ENCODE data around the gene YWHAB.
"Not testable (repeated sequence)": the region's sequence is repeated elsewhere in the genome, so short reads cannot be mapped to it uniquely, and the experiment has no call there.

YWHAB gene

GRCh38 chr20:44885392-44886265 is at the start of gene YWHAB:
YWHAB (plus strand) TSS chr20:44885705; CDS start chr20:44901534, 15,829 bp downstream.
- peak; percentile 98 for DNase-seq

GRCh38 chr20:44836601-44837120 is 48.8 kb upstream of the YWHAB start:
- no peak for DNase-seq

- DNase-seq, result no peak
Measured at GRCh38 chr20:44837946-44838345, 47.6 kb upstream of the YWHAB start.

GRCh38 chr20:44838521-44838920 is 47.0 kb upstream of the YWHAB start:
- DNase-seq, result no peak

- DNase-seq, result no peak
Measured at GRCh38 chr20:44839481-44839880, 46.0 kb upstream of the YWHAB start.

- DNase-seq, result no peak
Measured at GRCh38 chr20:44840826-44841225, 44.7 kb upstream of the YWHAB start.

GRCh38 chr20:44841955-44842354 is 43.5 kb upstream of the YWHAB start:
- no peak for DNase-seq

- no peak for DNase-seq
Measured at GRCh38 chr20:44843876-44844275, 41.6 kb upstream of the YWHAB start.

- DNase-seq, result no peak
Measured at GRCh38 chr20:44848254-44849015, 37.1 kb upstream of the YWHAB start.

- DNase-seq, result no peak
Measured at GRCh38 chr20:44849703-44850102, 35.8 kb upstream of the YWHAB start.

GRCh38 chr20:44850272-44850671 is 35.2 kb upstream of the YWHAB start:
- DNase-seq, result no peak

GRCh38 chr20:44850837-44851236 is 34.7 kb upstream of the YWHAB start:
- no peak for DNase-seq

GRCh38 chr20:44851545-44851944 is 34.0 kb upstream of the YWHAB start:
- no peak for DNase-seq

- DNase-seq, result no peak
Measured at GRCh38 chr20:44856442-44856841, 29.1 kb upstream of the YWHAB start.

GRCh38 chr20:44856856-44857448 is 28.6 kb upstream of the YWHAB start:
- no peak for DNase-seq

GRCh38 chr20:44858606-44859360 is 26.7 kb upstream of the YWHAB start:
- no peak for DNase-seq

GRCh38 chr20:44861531-44862006 is 23.9 kb upstream of the YWHAB start:
- peak; percentile 39 for DNase-seq

GRCh38 chr20:44862286-44862685 is 23.2 kb upstream of the YWHAB start:
- no peak for DNase-seq

GRCh38 chr20:44863365-44864084 is 22.0 kb upstream of the YWHAB start:
- not testable (repeated sequence) for DNase-seq

- not testable (repeated sequence) for DNase-seq
Measured at GRCh38 chr20:44864493-44864892, 21.0 kb upstream of the YWHAB start.

GRCh38 chr20:44866703-44867335 is 18.7 kb upstream of the YWHAB start:
- no peak for DNase-seq
